OCI-LY7 (cell line): Measurements from ENCODE around the gene ELF2. TPM values are rescaled to one million over a fixed set of nuclear protein-coding genes. Genes with fewer than 3 reads are reported as not detected.

Experiments used
- BruUV-seq: library from RNA; stranded (reverse); fragments of 400-500 nt; replicated peaks from 2 replicates; lab custom pipeline; 2021; lab: Mats Ljungman, UMichigan
- CTCF ChIA-PET: fragments of 300-600 bp; sonication (Branson Sonifier 250); formaldehyde crosslinking; loops from one replicate; lab custom pipeline; 2022; ENCODE audit warnings: antibody characterized with exemption; ENCODE audit not compliant: unreplicated experiment; lab: Charles Lee
- POLR2A ChIA-PET: fragments of 300-600 bp; sonication (Branson Sonifier 250); formaldehyde crosslinking; loops from one replicate; lab custom pipeline; 2022; ENCODE audit warnings: antibody characterized with exemption; lab: Charles Lee
- DNase-seq: peaks from one replicate; pipeline ENCODE4 v3.0.0-alpha.2; 2015; ENCODE audit warnings: low spot score
- H2AFZ ChIP-seq: fragments of 200-600 bp; sonication (generic), shearing (Covaris generic); 2 replicates; pipeline ENCODE4 v1.6.1; 2014; ENCODE audit warnings: mild to moderate bottlenecking, antibody characterized with exemption, low read length, moderate library complexity
- H3K27ac ChIP-seq: fragments of 200-600 bp; sonication (generic); 2 replicates; pipeline ENCODE4 v1.5.1; 2014; ENCODE audit warnings: mixed run types, low read depth, mild to moderate bottlenecking, moderate library complexity, low read length, inconsistent platforms; ENCODE audit not compliant: poor library complexity, severe bottlenecking
- H3K36me3 ChIP-seq: fragments of 200-600 bp; sonication (generic); 2 replicates; pipeline ENCODE4 v1.6.1; 2014; ENCODE audit warnings: mild to moderate bottlenecking, antibody characterized with exemption, low read length, moderate library complexity, mixed read lengths; ENCODE audit not compliant: insufficient read depth
- H3K4me1 ChIP-seq: fragments of 200-600 bp; sonication (generic); 2 replicates; pipeline ENCODE4 v1.5.1; 2014; ENCODE audit warnings: mild to moderate bottlenecking, low read length; ENCODE audit not compliant: insufficient read depth, poor library complexity, severe bottlenecking
- H3K4me2 ChIP-seq: fragments of 200-600 bp; sonication (generic); 2 replicates; pipeline ENCODE4 v1.6.1; 2014; ENCODE audit warnings: mild to moderate bottlenecking, low read length
- H3K4me3 ChIP-seq: fragments of 200-600 bp; sonication (generic); 2 replicates; pipeline ENCODE4 v1.5.1; 2014; ENCODE audit warnings: mild to moderate bottlenecking, low read depth, low read length; ENCODE audit not compliant: poor library complexity, severe bottlenecking
- H3K79me2 ChIP-seq: fragments of 200-600 bp; sonication (generic); 2 replicates; pipeline ENCODE4 v1.6.1; 2016; ENCODE audit warnings: low read depth, mild to moderate bottlenecking, low read length, moderate library complexity, mixed read lengths; ENCODE audit not compliant: insufficient read depth
- H3K9me2 ChIP-seq: fragments of 200-600 bp; sonication (generic); 2 replicates; pipeline ENCODE4 v1.6.1; 2016; ENCODE audit warnings: mild to moderate bottlenecking, low read length, mixed read lengths; ENCODE audit not compliant: insufficient read depth
- H3K9me3 ChIP-seq: fragments of 200-600 bp; sonication (generic); 2 replicates; pipeline ENCODE4 v1.6.1; 2014; ENCODE audit warnings: mild to moderate bottlenecking, mixed run types, low read length, mixed read lengths
- H4K20me1 ChIP-seq: fragments of 200-600 bp; sonication (generic); 2 replicates; pipeline ENCODE4 v1.6.1; 2014; ENCODE audit warnings: mild to moderate bottlenecking, antibody characterized with exemption, low read length, moderate library complexity, mixed read lengths; ENCODE audit not compliant: insufficient read depth
- CTCF ChIP-seq: fragments of 200-600 bp; sonication (generic); conservative IDR thresholded peaks from 2 replicates; pipeline ENCODE4 v1.5.1; 2014; ENCODE audit warnings: mild to moderate bottlenecking, antibody characterized with exemption, low read length, moderate library complexity, mixed read lengths
- EZH2phosphoT487 ChIP-seq: fragments of 200-600 bp; sonication (generic); IDR thresholded peaks from 2 replicates; pipeline ENCODE4 v1.6.1; 2018; ENCODE audit warnings: low read depth, borderline replicate concordance, mild to moderate bottlenecking, mixed run types, antibody characterized with exemption, low read length, moderate library complexity, mixed read lengths
- intact Hi-C: fragments of 100-400 bp; cut with micrococcal nuclease; formaldehyde crosslinking; loops from one replicate; pipeline ENCODE4 v1.10.0; 2022; ENCODE audit not compliant: unreplicated experiment
- total RNA-seq, 2 experiments: library from RNA; depleted of rRNA in 1 of 2; stranded (reverse); fragments of >200 nt in 1 of 2; shearing (Covaris generic) in 1 of 2; gene quantifications; 2 replicates each; pipeline ENCODE4 v1.2.3, GENCODE V29; 2014 to 2022

ELF2 gene
- total RNA-seq, 2 experiments from 2014 or later = 49.6 to 57.0 TPM

- Histone ChIP-seq H3K4me3 (no peak overlapping the region), H2AFZ (no peak overlapping the region), H3K9me3 (peaks cover 22% of the 10 kb centered on the region), H3K4me2 (no peak overlapping the region), H3K27ac (no peak overlapping the region), H4K20me1 (no peaks in the 10 kb centered on the region), H3K9me2 (no peaks in the 10 kb centered on the region), H3K36me3 (peaks cover 19% of the 10 kb centered on the region), H3K79me2 (peaks cover 56% of the 10 kb centered on the region; the same call in 1 of the 2 replicates), H3K4me1 (peaks cover 43% of the 10 kb centered on the region)
- no peak for TF ChIP-seq CTCF
- TF ChIP-seq EZH2phosphoT487 = no peak
- POLR2A ChIA-PET = interaction anchor here (0.5 to 1.5 kb wide), 4 partner anchors 9 to 87 kb away, joined by 3 read pairs; no protein-coding TSS in a partner anchor
- CTCF ChIA-PET = no interaction called here
- intact Hi-C loops = no loop called here
- BruUV-seq = no TSS peak
- no peak for DNase-seq
These were observed 32.0 kb downstream of the ELF2 start for GRCh38 chr4:139144911-139145551.

GRCh38 chr4:139144161-139144859 is 32.7 kb downstream of the ELF2 start:
- Histone ChIP-seq H2AFZ (no peak overlapping the region), H3K4me2 (no peak overlapping the region), H3K27ac (no peak overlapping the region), H3K9me2 (no peaks in the 10 kb centered on the region), H3K79me2 (peaks cover 56% of the 10 kb centered on the region; the same call in 1 of the 2 replicates), H3K9me3 (peaks cover 22% of the 10 kb centered on the region), H3K4me3 (no peak overlapping the region), H3K4me1 (peaks cover 43% of the 10 kb centered on the region), H4K20me1 (no peaks in the 10 kb centered on the region), H3K36me3 (peaks cover 19% of the 10 kb centered on the region)
- intact Hi-C loops = no loop called here
- TF ChIP-seq EZH2phosphoT487 (no peak), CTCF (no peak)
- POLR2A ChIA-PET = interaction anchor here (0.6 to 1.5 kb wide), 6 partner anchors 10 to 346 kb away, joined by 3 to 4 read pairs (median 3); no protein-coding TSS in a partner anchor
- CTCF ChIA-PET = no interaction called here
- no TSS peak for BruUV-seq
- DNase-seq = no peak
